Smooth muscle cell (in vitro differentiated cells): Measurements from ENCODE around the gene NCOA3. TPM values are rescaled to one million over a fixed set of nuclear protein-coding genes. Genes with fewer than 3 reads are reported as not detected.

ENCODE experiments used
- DNase-seq: peaks from one replicate; lab custom pipeline; 2025; ENCODE audit not compliant: unreplicated experiment; lab: John Stamatoyannopoulos, UW
- H2AFZ ChIP-seq: fragments of 200-600 bp; sonication (generic); 2 replicates; pipeline ENCODE4 v1.6.0; 2016; ENCODE audit warnings: antibody characterized with exemption, low read depth, mild to moderate bottlenecking
- H3F3A ChIP-seq: fragments of 200-600 bp; sonication (generic); 2 replicates; pipeline ENCODE4 v1.6.0; 2017; ENCODE audit warnings: antibody characterized with exemption, low read depth
- H3K27ac ChIP-seq: fragments of 200-600 bp; sonication (generic); 2 replicates; pipeline ENCODE4 v1.5.1; 2016; ENCODE audit warnings: low read depth, mild to moderate bottlenecking
- H3K27me3 ChIP-seq: fragments of 200-600 bp; sonication (generic); 2 replicates; pipeline ENCODE4 v1.6.1; 2016; ENCODE audit warnings: low read depth, mild to moderate bottlenecking
- H3K36me3 ChIP-seq: fragments of 200-600 bp; sonication (generic); 2 replicates; pipeline ENCODE4 v1.5.1; 2016; ENCODE audit warnings: low read depth
- H3K4me1 ChIP-seq: fragments of 200-600 bp; sonication (generic); 2 replicates; pipeline ENCODE4 v1.5.1; 2016; ENCODE audit warnings: low read depth
- H3K4me2 ChIP-seq: fragments of 200-600 bp; sonication (generic); 2 replicates; pipeline ENCODE4 v1.6.0; 2016; ENCODE audit warnings: mild to moderate bottlenecking
- H3K4me3 ChIP-seq: fragments of 200-600 bp; sonication (generic); 2 replicates; pipeline ENCODE4 v1.5.1; 2016; ENCODE audit warnings: mild to moderate bottlenecking
- H3K79me2 ChIP-seq: fragments of 200-600 bp; sonication (generic); 2 replicates; pipeline ENCODE4 v1.6.0; 2016; ENCODE audit warnings: low read depth, mild to moderate bottlenecking
- H3K9ac ChIP-seq: fragments of 200-600 bp; sonication (generic); 2 replicates; pipeline ENCODE4 v1.6.0; 2016; ENCODE audit warnings: low read depth
- H3K9me3 ChIP-seq: fragments of 200-600 bp; sonication (generic); replicated peaks from 2 replicates; pipeline ENCODE4 v1.5.1; 2016; ENCODE audit warnings: low read depth
- H4K20me1 ChIP-seq: fragments of 200-600 bp; sonication (generic); 2 replicates; pipeline ENCODE4 v1.6.0; 2016; ENCODE audit warnings: low read depth
- WGBS: methylation state at CpG from one replicate; pipeline ENCODE4 v1.1.7; 2016; ENCODE audit warnings: low lambda C conversion rate; 5-methylcytosine and 5-hydroxymethylcytosine counted together
- polyA plus RNA-seq: library from polyadenylated mRNA; unstranded; fragments of >200 nt; fragmentation: Nextera tagmentation; extraction: Ambion mirVana; gene quantifications from 2 replicates; pipeline ENCODE4 v1.2.1, GENCODE V29; 2016
- total RNA-seq: library from RNA; depleted of rRNA; stranded (reverse); fragments of >200 nt; gene quantifications from 2 replicates; pipeline ENCODE4 v1.2.3, GENCODE V29; 2014
- TF ChIP-seq, protein P1 (sequence below): fragments of 200-600 bp; sonication (generic); IDR thresholded peaks from 2 replicates; pipeline ENCODE4 v1.5.1; 2017; ENCODE audit warnings: borderline replicate concordance, mild to moderate bottlenecking, antibody characterized with exemption; ENCODE audit not compliant: insufficient read depth, poor library complexity, severe bottlenecking

NCOA3 gene
- total and polyA plus RNA-seq, 2 experiments from 2014 or later: 6.0 to 28.4 TPM

- no peaks in the 10 kb centered on the region for H3K36me3 ChIP-seq
- peaks cover 78% of the 10 kb centered on the region for H4K20me1 ChIP-seq
- peaks cover 8% of the 10 kb centered on the region for H3K4me1 ChIP-seq
- H3K4me2 ChIP-seq: no peak overlapping the region
- no peak overlapping the region for H3K27ac ChIP-seq
- peaks cover 68% of the 10 kb centered on the region for H3K79me2 ChIP-seq
- no peaks in the 10 kb centered on the region for H3K27me3 ChIP-seq
- no peak overlapping the region for H2AFZ ChIP-seq
- H3K9ac ChIP-seq: no peak overlapping the region
- 100% methylated on average over 2 of the region's 2 CpGs for WGBS
- no peak overlapping the region for H3K4me3 ChIP-seq
- H3K9me3 ChIP-seq: no peaks in the 10 kb centered on the region
- no peak for DNase-seq
- H3F3A ChIP-seq: no peaks in the 10 kb centered on the region
- TF ChIP-seq, protein P1, sequence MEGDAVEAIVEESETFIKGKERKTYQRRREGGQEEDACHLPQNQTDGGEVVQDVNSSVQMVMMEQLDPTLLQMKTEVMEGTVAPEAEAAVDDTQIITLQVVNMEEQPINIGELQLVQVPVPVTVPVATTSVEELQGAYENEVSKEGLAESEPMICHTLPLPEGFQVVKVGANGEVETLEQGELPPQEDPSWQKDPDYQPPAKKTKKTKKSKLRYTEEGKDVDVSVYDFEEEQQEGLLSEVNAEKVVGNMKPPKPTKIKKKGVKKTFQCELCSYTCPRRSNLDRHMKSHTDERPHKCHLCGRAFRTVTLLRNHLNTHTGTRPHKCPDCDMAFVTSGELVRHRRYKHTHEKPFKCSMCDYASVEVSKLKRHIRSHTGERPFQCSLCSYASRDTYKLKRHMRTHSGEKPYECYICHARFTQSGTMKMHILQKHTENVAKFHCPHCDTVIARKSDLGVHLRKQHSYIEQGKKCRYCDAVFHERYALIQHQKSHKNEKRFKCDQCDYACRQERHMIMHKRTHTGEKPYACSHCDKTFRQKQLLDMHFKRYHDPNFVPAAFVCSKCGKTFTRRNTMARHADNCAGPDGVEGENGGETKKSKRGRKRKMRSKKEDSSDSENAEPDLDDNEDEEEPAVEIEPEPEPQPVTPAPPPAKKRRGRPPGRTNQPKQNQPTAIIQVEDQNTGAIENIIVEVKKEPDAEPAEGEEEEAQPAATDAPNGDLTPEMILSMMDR: no peak
Observed at GRCh38 chr20:47581090-47581489, 79.4 kb downstream of the NCOA3 start.

- Histone ChIP-seq H3K4me2 (no peak overlapping the region), H3K9me3 (no peaks in the 10 kb centered on the region), H3K27ac (no peak overlapping the region), H3F3A (no peaks in the 10 kb centered on the region), H3K36me3 (no peaks in the 10 kb centered on the region), H3K27me3 (no peaks in the 10 kb centered on the region), H3K9ac (no peak overlapping the region), H2AFZ (no peak overlapping the region), H3K79me2 (peaks cover 53% of the 10 kb centered on the region), H3K4me1 (no peaks in the 10 kb centered on the region), H4K20me1 (peaks cover 59% of the 10 kb centered on the region), H3K4me3 (no peak overlapping the region)
- WGBS: 98% methylated on average over 2 of the region's 2 CpGs
- DNase-seq: no peak
- TF ChIP-seq, protein P1: no peak
Observed at GRCh38 chr20:47583551-47583950, 81.9 kb downstream of the NCOA3 start.

DNA sequence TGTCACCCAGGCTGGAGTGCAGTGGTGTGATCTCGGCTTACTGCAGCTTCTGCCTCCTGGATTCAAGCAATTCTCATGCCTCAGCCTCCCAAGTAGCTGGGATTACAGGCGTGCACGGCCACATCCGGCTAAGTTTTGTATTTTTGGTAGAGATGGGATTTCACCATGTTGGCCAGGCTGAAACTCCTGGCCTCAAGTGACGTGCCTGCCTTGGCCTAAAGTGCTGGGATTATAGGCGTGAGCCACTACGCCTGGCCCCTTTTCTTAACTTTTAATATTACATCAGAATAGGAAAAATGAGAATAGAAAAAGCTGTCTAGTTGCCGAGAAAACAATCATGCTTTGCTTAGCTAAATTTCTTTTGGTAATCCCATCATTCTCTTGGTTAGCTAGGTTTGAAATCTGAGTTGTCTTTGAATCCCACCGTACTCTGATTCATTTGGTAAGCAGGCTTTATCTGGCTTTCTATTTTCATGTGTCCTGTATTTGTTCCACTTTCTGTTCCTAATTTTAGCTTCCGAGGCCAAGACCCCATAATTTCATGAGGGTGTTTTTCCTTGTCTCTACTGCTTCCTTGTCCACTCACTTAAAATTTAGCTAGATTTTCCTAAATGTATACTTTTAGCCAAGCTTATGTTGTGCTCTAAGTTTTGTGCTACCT is 83.5 kb downstream of the NCOA3 start:
- 97% methylated on average over 10 of the region's 10 CpGs for WGBS
- Histone ChIP-seq H3K9me3 (no peaks in the 10 kb centered on the region), H3K36me3 (no peaks in the 10 kb centered on the region), H3K4me2 (no peak overlapping the region), H3F3A (no peaks in the 10 kb centered on the region), H3K27ac (no peak overlapping the region), H3K9ac (no peak overlapping the region), H3K4me1 (no peaks in the 10 kb centered on the region), H3K27me3 (no peaks in the 10 kb centered on the region), H3K4me3 (no peak overlapping the region), H2AFZ (no peak overlapping the region), H4K20me1 (peaks cover 56% of the 10 kb centered on the region), H3K79me2 (peaks cover 37% of the 10 kb centered on the region)
- DNase-seq: no peak
- TF ChIP-seq, protein P1: no peak

GRCh38 chr20:47586649-47587294 is 85.1 kb downstream of the NCOA3 start:
- WGBS: 91% methylated on average over 6 of the region's 6 CpGs
- H3K4me2 ChIP-seq: no peak overlapping the region
- no peak for DNase-seq
- H3K27me3 ChIP-seq: no peaks in the 10 kb centered on the region
- peaks cover 56% of the 10 kb centered on the region for H4K20me1 ChIP-seq
- H3K4me3 ChIP-seq: no peak overlapping the region
- no peak overlapping the region for H3K9ac ChIP-seq
- TF ChIP-seq, protein P1: no peak
- H3K9me3 ChIP-seq: no peaks in the 10 kb centered on the region
- no peaks in the 10 kb centered on the region for H3K4me1 ChIP-seq
- no peak overlapping the region for H2AFZ ChIP-seq
- peaks cover 7% of the 10 kb centered on the region for H3F3A ChIP-seq
- H3K36me3 ChIP-seq: no peaks in the 10 kb centered on the region
- peaks cover 29% of the 10 kb centered on the region for H3K79me2 ChIP-seq
- no peak overlapping the region for H3K27ac ChIP-seq
